Gastrocnemius medialis (tissue), 4 donors: ENCODE data around the gene SLC30A5.

ENCODE experiments used
- CTCF ChIP-seq, 5 experiments: fragments of 450-650 bp in 3 of 5; fragments of 200-600 bp in 2 of 5; sonication (generic) in 2 of 5; IDR thresholded peaks in 4 of 5; conservative IDR thresholded peaks in 1 of 5; 1 replicate in 4 of 5; 2 replicates in 1 of 5; pipeline ENCODE4 v1.5.1; 2016 to 2019; ENCODE audit warnings: antibody characterized with exemption in 5 of 5, mild to moderate bottlenecking in 3 of 5, moderate library complexity in 3 of 5
- POLR2A ChIP-seq, 2 donors: fragments of 450-650 bp; IDR thresholded peaks; one replicate each; pipeline ENCODE4 v1.6.1; 2017; ENCODE audit warnings: antibody characterized with exemption in 2 of 2, mild to moderate bottlenecking in 2 of 2, moderate library complexity in 2 of 2

GRCh38 chr5:69105996-69106906 is 12.4 kb downstream of the SLC30A5 start:
- TF ChIP-seq CTCF (IDR thresholded peaks at IDR 0.05 in 4 of 5, conservative IDR thresholded peaks at IDR 0.05 in 1 of 5): no peak
- TF ChIP-seq POLR2A (IDR thresholded peaks at IDR 0.05): no peak
